Measurements from ENCODE around the gene GON4L.
A peak's percentile ranks its signal among the peaks of the same experiment; 100 is the strongest.
"Not testable (repeated sequence)": the region's sequence is repeated elsewhere in the genome, so short reads cannot be mapped to it uniquely, and the experiment has no call there.

Gene GON4L

GRCh38 chr1:155763090-155763815, 93.8 kb downstream of the GON4L start:
- peak overlapping the region in 2 of 21 experiments; percentile 3 to 14 for H3K27ac ChIP-seq
- H3K4me3 ChIP-seq: not testable (repeated sequence)

GRCh38 chr1:155761736-155762405, 95.1 kb downstream of the GON4L start:
- H3K27ac ChIP-seq: no peak overlapping the region
- no peak overlapping the region for H3K4me3 ChIP-seq

- H3K4me3 ChIP-seq: no peak overlapping the region
- H3K27ac ChIP-seq: no peak overlapping the region
These were observed 96.1 kb downstream of the GON4L start for GRCh38 chr1:155760751-155761475.

GRCh38 chr1:155759966-155760630, 96.9 kb downstream of the GON4L start:
- Histone ChIP-seq H3K27ac (no peak overlapping the region), H3K4me3 (no peak overlapping the region)

- not testable (repeated sequence) for H3K4me3 ChIP-seq
These were observed 98.0 kb downstream of the GON4L start for GRCh38 chr1:155759017-155759416.

GRCh38 chr1:155748141-155748540, 108.9 kb downstream of the GON4L start:
- not testable (repeated sequence) for H3K4me3 ChIP-seq, H3K27ac ChIP-seq

More at GRCh38 chr1:155759017-155759416, 98.0 kb downstream of the GON4L start:
- H3K27ac ChIP-seq: not testable (repeated sequence)

GRCh38 chr1:155747586-155747985, 109.4 kb downstream of the GON4L start:
- not testable (repeated sequence) for H3K4me3 ChIP-seq, H3K27ac ChIP-seq

GRCh38 chr1:155745284-155746228, 111.5 kb downstream of the GON4L start:
- peak overlapping the region in 20 of 21 experiments; percentile 30 to 89 (median 76) for H3K27ac ChIP-seq
- H3K4me3 ChIP-seq: peak overlapping the region; percentile 49 to 63 (median 54)

GRCh38 chr1:155744711-155745283, 112.2 kb downstream of the GON4L start:
- H3K27ac ChIP-seq: peak overlapping the region in 19 of 21 experiments; percentile 30 to 89 (median 77)

GRCh38 chr1:155741908-155742307, 115.1 kb downstream of the GON4L start:
- H3K4me3 ChIP-seq: no peak overlapping the region
- H3K27ac ChIP-seq: no peak overlapping the region

More at GRCh38 chr1:155744711-155745283, 112.2 kb downstream of the GON4L start:
- peak overlapping the region; percentile 49 to 63 (median 54) for H3K4me3 ChIP-seq

GRCh38 chr1:155740995-155741394, 116.0 kb downstream of the GON4L start:
- no peak overlapping the region for H3K27ac ChIP-seq
- H3K4me3 ChIP-seq: no peak overlapping the region

GRCh38 chr1:155729031-155729898, 127.7 kb downstream of the GON4L start:
- no peak overlapping the region for H3K4me3 ChIP-seq
- peak overlapping the region in 1 of 21 experiments; percentile 39 for H3K27ac ChIP-seq

GRCh38 chr1:155725142-155725541, 131.9 kb downstream of the GON4L start:
- no peak overlapping the region for H3K27ac ChIP-seq
- H3K4me3 ChIP-seq: no peak overlapping the region

- Histone ChIP-seq H3K4me3 (no peak overlapping the region), H3K27ac (no peak overlapping the region)
These were observed 137.3 kb downstream of the GON4L start for GRCh38 chr1:155719703-155720102.

GRCh38 chr1:155718524-155719115, 138.4 kb downstream of the GON4L start:
- H3K4me3 ChIP-seq, H3K27ac ChIP-seq: not testable (repeated sequence)

GRCh38 chr1:155717041-155717440, 140.0 kb downstream of the GON4L start:
- Histone ChIP-seq H3K4me3 (no peak overlapping the region), H3K27ac (no peak overlapping the region)

GRCh38 chr1:155715777-155716176, 141.2 kb downstream of the GON4L start:
- Histone ChIP-seq H3K27ac (no peak overlapping the region), H3K4me3 (no peak overlapping the region)
